Medulla oblongata (tissue), 1 donor: ENCODE data around the gene KDM4B.

Experiments used
- DNase-seq: peaks from one replicate; pipeline ENCODE4 v3.0.0-alpha.2; 2015; ENCODE audit errors: extremely low spot score

The KDM4B gene

GRCh38 chr19:5012688-5013457, 44.0 kb downstream of the KDM4B start:
- no peak for DNase-seq

GRCh38 chr19:5013761-5014160, 44.8 kb downstream of the KDM4B start:
- no peak for DNase-seq

- no peak for DNase-seq
These were observed 46.0 kb downstream of the KDM4B start for GRCh38 chr19:5014941-5015340.

GRCh38 chr19:5016268-5016667, 47.4 kb downstream of the KDM4B start:
- DNase-seq = no peak

GRCh38 chr19:5016781-5017180, 47.9 kb downstream of the KDM4B start:
- DNase-seq = no peak

GRCh38 chr19:5017235-5017634, 48.3 kb downstream of the KDM4B start:
- DNase-seq = no peak

- DNase-seq = no peak
These were observed 49.5 kb downstream of the KDM4B start for GRCh38 chr19:5018224-5019015.

- no peak for DNase-seq
These were observed 51.5 kb downstream of the KDM4B start for GRCh38 chr19:5020368-5020767.

GRCh38 chr19:5021046-5021445, 52.1 kb downstream of the KDM4B start:
- DNase-seq = no peak

GRCh38 chr19:5022066-5022860, 53.4 kb downstream of the KDM4B start:
- DNase-seq = no peak

GRCh38 chr19:5023128-5023571, 54.2 kb downstream of the KDM4B start:
- DNase-seq = peak; percentile 62

GRCh38 chr19:5024282-5024681, 55.4 kb downstream of the KDM4B start:
- DNase-seq = no peak

GRCh38 chr19:5025027-5025426, 56.1 kb downstream of the KDM4B start:
- no peak for DNase-seq

GRCh38 chr19:5026706-5027273, 57.9 kb downstream of the KDM4B start:
- no peak for DNase-seq

- DNase-seq = no peak
These were observed 59.4 kb downstream of the KDM4B start for GRCh38 chr19:5028229-5028886.

- DNase-seq = peak; percentile 31
These were observed 60.7 kb downstream of the KDM4B start for GRCh38 chr19:5029596-5029995.

- no peak for DNase-seq
These were observed 61.4 kb downstream of the KDM4B start for GRCh38 chr19:5030136-5030820.

- no peak for DNase-seq
These were observed 61.9 kb downstream of the KDM4B start for GRCh38 chr19:5030822-5031221.

- DNase-seq = peak; percentile 85
These were observed 62.6 kb downstream of the KDM4B start for GRCh38 chr19:5031231-5032100.
